ENCODE measurements around the gene RECQL5. TPM values are rescaled to one million over a fixed set of nuclear protein-coding genes. Genes with fewer than 3 reads are reported as not detected.

Gene RECQL5
- total and polyA plus RNA-seq, 4 donors: 16.4 to 32.5 (median 29.8) TPM

DNA sequence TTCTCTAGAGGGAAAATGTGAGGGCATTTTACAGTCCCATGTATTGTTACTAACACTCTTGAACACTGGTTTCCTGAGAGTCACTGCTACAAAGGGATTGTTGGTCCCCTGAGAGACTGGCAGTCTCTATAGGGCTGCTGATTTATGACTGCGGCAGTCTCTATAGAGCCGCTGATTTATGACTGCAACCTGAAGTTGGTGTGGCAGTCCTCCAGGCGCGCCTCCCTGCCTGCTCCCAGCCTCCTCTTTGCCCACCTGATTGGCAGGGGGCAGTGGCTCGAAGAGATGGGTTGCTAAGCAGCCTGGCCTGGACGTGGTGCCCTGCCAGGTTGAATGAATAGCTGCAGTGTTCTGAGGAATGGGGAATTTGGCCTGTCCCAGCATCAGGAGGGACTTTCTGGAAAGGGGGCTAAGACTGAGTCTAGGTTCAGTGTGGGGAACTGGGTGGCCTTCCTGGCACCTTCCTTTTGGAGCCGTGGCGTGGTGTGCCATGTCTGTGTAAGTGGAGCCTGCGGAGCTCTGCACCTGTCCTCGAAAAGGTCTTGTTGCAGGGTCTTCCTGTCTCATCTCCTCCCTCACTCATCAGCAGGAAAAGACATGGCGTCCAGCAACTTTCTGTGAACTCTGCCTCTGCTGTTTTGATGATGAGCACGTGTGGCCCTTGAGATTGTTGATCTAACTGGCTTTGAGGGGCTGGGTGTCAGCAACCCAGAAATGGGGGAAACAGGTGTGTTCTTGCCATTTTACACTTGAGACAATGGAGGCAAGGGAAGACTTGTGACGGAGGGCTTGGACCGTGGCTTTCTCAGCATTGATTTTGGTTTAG, 25.1 kb upstream of the RECQL5 start:
- no peak overlapping the region for H3K9ac ChIP-seq (ENCODE audit: insufficient read depth in 1 of 2, low read length in 2 of 2)
- peaks cover 0 to 2% (median 0%) of the 10 kb centered on the region in 4 donors for H3K9me3 ChIP-seq (ENCODE audit: control insufficient read depth in 4 of 4, insufficient read depth in 3 of 4, low read length in 3 of 4)
- H3K27me3 ChIP-seq (ENCODE audit: control insufficient read depth in 3 of 3, insufficient read depth in 3 of 3, low read length in 2 of 3): no peaks in the 10 kb centered on the region
- 89 to 90% methylated on average over 14 of the region's 14 CpGs for WGBS, 2 donors
- no peak for ATAC-seq (ENCODE audit: insufficient read depth, low FRiP score)
- TF ChIP-seq, protein P1, sequence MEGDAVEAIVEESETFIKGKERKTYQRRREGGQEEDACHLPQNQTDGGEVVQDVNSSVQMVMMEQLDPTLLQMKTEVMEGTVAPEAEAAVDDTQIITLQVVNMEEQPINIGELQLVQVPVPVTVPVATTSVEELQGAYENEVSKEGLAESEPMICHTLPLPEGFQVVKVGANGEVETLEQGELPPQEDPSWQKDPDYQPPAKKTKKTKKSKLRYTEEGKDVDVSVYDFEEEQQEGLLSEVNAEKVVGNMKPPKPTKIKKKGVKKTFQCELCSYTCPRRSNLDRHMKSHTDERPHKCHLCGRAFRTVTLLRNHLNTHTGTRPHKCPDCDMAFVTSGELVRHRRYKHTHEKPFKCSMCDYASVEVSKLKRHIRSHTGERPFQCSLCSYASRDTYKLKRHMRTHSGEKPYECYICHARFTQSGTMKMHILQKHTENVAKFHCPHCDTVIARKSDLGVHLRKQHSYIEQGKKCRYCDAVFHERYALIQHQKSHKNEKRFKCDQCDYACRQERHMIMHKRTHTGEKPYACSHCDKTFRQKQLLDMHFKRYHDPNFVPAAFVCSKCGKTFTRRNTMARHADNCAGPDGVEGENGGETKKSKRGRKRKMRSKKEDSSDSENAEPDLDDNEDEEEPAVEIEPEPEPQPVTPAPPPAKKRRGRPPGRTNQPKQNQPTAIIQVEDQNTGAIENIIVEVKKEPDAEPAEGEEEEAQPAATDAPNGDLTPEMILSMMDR (IDR thresholded peaks at IDR 0.05; ENCODE audit: control extremely low read depth, extremely low read depth): no peak
- peak overlapping the region in 1 of 2 donors; percentile 97 for H3K27ac ChIP-seq (ENCODE audit: low read depth in 1 of 2, low read length in 1 of 2)
- peaks cover 0 to 30% (median 0%) of the 10 kb centered on the region in 5 donors for H3K4me1 ChIP-seq (ENCODE audit: control insufficient read depth in 5 of 5, insufficient read depth in 5 of 5, low read length in 5 of 5)
- peaks cover 0 to 51% (median 17%) of the 10 kb centered on the region in 4 donors for H3K36me3 ChIP-seq (ENCODE audit: control insufficient read depth in 4 of 4, insufficient read depth in 4 of 4, low read length in 4 of 4)
- DNase-seq: no peak
- no peak overlapping the region for H3K4me3 ChIP-seq

DNA sequence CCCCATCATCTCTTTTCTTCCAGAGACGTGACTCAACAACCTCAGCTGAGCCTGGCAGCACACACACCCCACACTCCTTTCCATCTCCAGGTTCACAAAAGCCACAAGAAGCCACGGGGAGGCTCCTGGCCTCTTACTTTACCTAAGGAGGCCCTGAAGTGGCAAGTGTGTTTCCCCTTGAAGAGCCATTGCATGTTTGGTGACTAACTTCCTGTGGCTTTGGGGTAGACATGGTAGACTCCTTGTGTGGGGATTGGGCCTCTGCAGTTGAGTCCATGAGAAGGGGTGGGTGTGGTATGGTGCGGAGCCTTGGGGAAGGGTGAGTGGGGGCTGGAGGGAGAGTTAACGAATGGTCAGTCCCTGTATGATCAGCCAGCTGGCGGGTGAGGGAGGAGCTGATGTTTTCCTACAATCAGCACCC, 24.4 kb upstream of the RECQL5 start:
- 53 to 74% methylated on average over 5 of the region's 5 CpGs for whole genome bisulfite sequencing, 2 donors
- no peak for ATAC-seq (ENCODE audit: insufficient read depth, low FRiP score)
- no peak overlapping the region for H3K9ac ChIP-seq (ENCODE audit: insufficient read depth in 1 of 2, low read length in 2 of 2)

DNA sequence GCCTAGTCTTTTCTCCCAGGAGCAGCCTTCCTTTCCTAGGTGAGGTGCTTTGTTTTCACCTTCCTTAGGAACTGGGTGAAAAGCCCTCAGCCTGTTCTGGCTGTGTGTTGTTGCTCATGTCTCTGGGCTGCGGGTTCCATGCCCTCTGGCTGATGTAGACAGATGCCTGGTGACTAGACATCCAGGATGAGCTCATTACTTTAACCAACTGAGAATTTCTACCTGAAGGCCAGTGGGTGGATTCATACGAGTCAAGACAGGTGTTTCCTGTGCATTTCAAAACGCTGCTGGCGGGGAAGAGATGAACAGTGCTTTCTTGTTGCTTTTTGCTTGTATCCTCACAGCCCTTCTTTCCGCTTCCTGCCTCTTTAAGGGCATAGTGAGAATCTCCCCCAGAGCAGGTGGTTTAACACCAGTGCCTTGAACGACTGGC, 22.5 kb upstream of the RECQL5 start:
- peaks cover 0 to 44% (median 0%) of the 10 kb centered on the region in 5 donors for H3K4me1 ChIP-seq (ENCODE audit: control insufficient read depth in 5 of 5, insufficient read depth in 5 of 5, low read length in 5 of 5)
- DNase-seq (no peak), ATAC-seq (ENCODE audit: insufficient read depth, low FRiP score) (no peak)
- TF ChIP-seq, protein P1 (IDR thresholded peaks at IDR 0.05; ENCODE audit: control extremely low read depth, extremely low read depth): no peak
- peaks cover 0 to 2% (median 0%) of the 10 kb centered on the region in 4 donors for H3K9me3 ChIP-seq (ENCODE audit: control insufficient read depth in 4 of 4, insufficient read depth in 3 of 4, low read length in 3 of 4)
- peak overlapping the region in 1 of 2 donors; percentile 69 for H3K27ac ChIP-seq (ENCODE audit: low read depth in 1 of 2, low read length in 1 of 2)
- no peak overlapping the region for H3K9ac ChIP-seq (ENCODE audit: insufficient read depth in 1 of 2, low read length in 2 of 2)
- no peaks in the 10 kb centered on the region for H3K27me3 ChIP-seq (ENCODE audit: control insufficient read depth in 3 of 3, insufficient read depth in 3 of 3, low read length in 2 of 3)
- H3K4me3 ChIP-seq: no peak overlapping the region
- 34 to 69% methylated on average over 6 of the region's 6 CpGs for WGBS, 2 donors
- H3K36me3 ChIP-seq (ENCODE audit: control insufficient read depth in 4 of 4, insufficient read depth in 4 of 4, low read length in 4 of 4): peaks cover 0 to 39% (median 9%) of the 10 kb centered on the region in 4 donors

More for the DNA sequence above, 24.4 kb upstream of the RECQL5 start:
- Histone ChIP-seq H3K36me3 (ENCODE audit: control insufficient read depth in 4 of 4, insufficient read depth in 4 of 4, low read length in 4 of 4) (peaks cover 0 to 53% (median 17%) of the 10 kb centered on the region in 4 donors), H3K27ac (ENCODE audit: low read depth in 1 of 2, low read length in 1 of 2) (no peak overlapping the region), H3K9me3 (ENCODE audit: control insufficient read depth in 4 of 4, insufficient read depth in 3 of 4, low read length in 3 of 4) (peaks cover 0 to 2% (median 0%) of the 10 kb centered on the region in 4 donors), H3K27me3 (ENCODE audit: control insufficient read depth in 3 of 3, insufficient read depth in 3 of 3, low read length in 2 of 3) (no peaks in the 10 kb centered on the region), H3K4me3 (no peak overlapping the region), H3K4me1 (ENCODE audit: control insufficient read depth in 5 of 5, insufficient read depth in 5 of 5, low read length in 5 of 5) (peaks cover 0 to 33% (median 0%) of the 10 kb centered on the region in 5 donors)
- TF ChIP-seq, protein P1 (IDR thresholded peaks at IDR 0.05; ENCODE audit: control extremely low read depth, extremely low read depth): no peak
- no peak for DNase-seq

Data from lung (tissue), 12 donors.